ENCODE measurements around the gene SLC34A2.
"Not testable (repeated sequence)": the region's sequence is repeated elsewhere in the genome, so short reads cannot be mapped to it uniquely, and the experiment has no call there.

SLC34A2 gene, protein sequence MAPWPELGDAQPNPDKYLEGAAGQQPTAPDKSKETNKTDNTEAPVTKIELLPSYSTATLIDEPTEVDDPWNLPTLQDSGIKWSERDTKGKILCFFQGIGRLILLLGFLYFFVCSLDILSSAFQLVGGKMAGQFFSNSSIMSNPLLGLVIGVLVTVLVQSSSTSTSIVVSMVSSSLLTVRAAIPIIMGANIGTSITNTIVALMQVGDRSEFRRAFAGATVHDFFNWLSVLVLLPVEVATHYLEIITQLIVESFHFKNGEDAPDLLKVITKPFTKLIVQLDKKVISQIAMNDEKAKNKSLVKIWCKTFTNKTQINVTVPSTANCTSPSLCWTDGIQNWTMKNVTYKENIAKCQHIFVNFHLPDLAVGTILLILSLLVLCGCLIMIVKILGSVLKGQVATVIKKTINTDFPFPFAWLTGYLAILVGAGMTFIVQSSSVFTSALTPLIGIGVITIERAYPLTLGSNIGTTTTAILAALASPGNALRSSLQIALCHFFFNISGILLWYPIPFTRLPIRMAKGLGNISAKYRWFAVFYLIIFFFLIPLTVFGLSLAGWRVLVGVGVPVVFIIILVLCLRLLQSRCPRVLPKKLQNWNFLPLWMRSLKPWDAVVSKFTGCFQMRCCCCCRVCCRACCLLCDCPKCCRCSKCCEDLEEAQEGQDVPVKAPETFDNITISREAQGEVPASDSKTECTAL

DNA sequence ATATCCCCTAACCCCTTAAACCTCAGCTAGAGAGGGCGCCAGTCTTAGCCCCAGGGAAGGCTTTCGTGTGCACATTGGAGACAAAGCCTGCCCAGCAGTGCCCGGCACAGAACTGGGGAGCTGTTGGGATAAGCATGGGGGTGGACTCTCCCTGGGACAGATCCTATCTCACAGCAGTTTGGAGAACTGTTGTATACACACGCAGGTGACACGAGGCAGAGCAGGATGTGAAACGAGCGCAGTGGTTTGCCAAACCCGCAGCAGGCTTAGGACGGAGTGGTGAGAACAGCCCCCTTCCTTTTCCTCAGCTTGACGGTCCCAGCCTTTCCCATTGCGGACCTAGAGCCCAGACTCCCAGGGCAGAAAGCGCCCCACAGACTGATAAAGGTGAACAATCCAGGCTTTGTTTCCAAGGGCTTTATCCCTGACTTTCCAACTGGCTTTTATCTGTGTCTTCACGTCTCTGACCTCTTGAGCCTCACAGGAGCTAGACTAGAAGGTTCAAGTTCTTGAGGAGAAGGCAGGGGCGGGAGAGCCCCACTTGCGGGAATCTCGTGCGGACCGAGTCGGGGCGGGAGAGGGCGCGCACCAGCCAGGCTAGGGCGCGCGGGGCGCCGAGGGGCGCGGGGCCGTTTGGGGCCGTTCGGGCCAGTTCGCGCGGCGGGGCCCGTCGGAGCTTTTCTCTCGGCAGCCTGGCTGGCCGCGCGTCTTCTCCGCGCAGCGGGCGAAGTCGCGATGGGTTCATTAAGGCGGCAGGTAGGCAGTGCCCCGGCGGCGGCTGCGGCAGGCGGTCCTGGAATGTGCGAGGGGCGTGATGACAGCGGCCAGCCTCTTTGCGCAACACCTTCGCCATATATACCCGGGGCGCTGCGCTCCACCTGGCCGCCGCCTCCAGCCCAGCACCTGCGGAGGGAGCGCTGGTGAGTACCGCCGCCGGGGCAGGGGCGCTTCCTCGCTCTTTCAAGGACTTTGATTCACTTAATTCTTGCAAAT lies at the start of gene SLC34A2:
Gene SLC34A2 (plus strand): TSS at position 881 of the 993 bp plus-strand sequence. CDS start 6,650 bp downstream, outside the sequence.
- DNase-seq: no peak

DNA sequence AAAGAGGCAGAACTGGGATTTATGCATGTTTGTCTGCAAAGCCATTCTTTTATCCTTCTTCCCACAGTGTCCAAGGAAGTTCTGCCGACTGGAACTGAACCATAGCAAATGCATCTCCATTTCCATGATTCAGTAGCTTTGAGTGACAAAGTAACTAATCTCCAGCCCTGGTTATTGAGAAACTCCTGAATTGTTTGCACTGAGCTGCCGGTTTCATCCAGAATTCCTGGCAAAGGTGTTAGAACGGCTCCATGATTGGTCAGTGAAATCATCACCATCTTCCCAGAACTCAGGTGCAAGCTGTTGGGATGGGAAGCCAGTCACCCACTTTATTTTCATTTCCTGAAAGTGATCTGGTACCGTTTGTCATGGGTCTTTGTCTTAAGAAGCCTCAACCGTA lies 47.0 kb upstream of the SLC34A2 start:
- DNase-seq: no peak

DNA sequence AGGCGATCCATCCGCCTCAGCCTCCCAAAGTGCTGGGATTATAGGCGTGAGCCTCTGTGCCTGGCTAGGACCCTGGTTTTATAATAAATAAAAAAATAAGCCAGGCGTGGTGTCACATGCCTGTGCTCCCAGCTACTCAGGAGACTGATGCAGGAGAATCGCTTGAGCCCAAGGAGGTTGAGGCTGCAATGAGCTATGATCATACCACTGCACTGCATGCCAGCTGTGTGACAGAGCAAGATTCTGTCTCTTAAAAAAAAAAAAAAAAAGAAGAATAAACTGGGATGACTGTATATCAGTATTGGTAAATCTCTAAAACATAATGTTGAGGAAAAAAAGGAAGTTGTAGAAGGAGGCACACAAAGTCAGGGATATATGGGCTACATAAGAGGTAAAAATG lies 45.7 kb upstream of the SLC34A2 start:
- no peak for DNase-seq

DNA sequence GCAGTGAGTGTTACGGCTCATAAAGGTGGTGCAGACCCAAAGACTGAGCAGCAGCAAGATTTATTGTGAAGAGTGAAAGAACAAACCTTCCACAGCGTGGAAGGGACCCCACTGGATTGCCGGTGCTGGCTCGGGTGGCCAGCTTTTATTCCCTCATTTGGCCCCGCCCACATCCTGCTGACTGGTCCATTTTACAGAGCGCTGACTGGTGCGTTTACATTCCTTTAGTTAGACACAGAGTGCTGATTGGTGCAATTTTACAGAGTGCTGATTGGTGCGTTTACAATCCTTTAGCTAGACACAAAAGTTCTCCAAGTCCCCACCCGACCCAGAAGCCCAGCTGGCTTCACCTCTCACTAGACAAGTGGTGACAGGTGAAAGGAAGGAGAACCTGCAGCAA lies 42.0 kb upstream of the SLC34A2 start:
- DNase-seq: not testable (repeated sequence)

DNA sequence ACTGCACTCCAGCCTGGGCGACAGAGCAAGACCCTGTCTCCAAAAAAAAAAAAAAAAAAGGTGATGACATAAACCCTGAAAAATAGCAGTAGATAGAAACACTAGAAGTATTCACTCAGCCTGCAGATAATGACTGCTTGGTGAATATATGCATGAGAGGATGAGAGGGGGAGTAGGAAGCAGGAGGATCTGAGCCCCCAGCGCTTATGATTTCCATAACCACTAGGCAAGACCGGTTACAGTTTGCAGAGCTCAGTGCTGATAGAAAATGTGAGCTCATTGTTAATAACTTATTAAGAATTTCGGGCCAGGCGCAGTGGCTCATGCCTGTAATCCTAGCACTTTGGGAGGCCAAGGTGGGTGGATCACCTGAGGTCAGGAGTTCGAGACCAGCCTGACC lies 40.8 kb upstream of the SLC34A2 start:
- DNase-seq: no peak

DNA sequence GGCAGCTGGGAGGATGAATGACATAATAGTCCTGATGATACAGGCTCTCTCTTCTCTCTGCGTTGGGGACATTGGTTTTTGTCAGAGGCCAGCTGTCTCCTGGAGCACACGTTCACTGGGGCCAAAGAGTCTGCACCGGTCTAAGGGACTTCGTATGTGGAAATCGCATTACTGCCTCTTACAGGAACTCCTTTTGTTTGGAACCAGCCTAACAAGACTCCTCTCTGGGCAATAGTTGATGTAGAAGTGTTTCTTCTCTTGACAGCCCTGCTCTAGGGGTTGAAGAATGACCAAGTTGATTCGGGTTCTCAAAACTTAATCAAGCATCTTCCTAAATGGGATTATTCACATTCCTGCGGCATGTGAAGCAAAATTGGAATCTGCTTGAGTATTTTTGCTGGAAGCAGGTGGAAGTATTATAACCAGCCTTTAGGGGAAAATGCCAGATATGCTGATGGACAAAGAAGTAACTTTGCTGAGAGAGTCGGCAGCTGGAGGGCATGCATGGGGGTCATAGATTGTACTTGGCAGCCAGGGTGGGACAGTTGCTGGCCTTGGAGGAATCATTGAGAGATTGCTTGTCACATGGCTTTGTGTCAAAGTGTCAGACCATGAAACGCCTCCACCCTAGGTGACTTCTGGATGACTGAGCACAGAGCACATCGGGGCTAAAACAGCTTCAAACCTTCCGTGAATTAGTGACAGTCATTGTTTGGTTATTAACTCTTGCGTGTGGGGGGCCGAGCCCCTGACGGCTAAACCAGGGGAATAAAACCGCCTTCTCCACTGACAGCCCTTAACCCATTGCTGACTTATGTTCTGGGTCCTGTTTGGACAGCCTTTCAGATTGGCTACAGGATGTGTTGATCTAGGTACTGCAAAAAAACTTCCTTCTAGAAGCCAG lies 34.4 kb upstream of the SLC34A2 start:
- DNase-seq: no peak

DNA sequence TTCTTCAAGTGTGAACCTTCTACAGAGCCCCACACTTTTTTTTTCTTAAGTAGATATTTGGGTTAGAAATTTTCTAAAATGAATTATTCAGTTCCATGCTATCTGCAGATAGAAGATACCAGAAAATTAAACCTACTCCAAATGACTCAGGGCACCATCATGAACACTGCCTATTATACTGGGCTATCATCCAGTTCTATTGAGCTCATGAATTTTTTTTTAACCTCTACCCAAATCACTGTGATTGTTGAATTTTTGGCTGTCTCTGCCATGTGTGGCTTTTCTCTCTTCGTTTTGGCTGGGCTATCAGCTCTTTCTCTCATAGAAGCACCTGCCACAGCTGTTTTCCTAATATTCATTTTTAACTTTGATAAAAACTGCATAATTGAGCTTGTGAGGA lies 31.0 kb upstream of the SLC34A2 start:
- no peak for DNase-seq

DNA sequence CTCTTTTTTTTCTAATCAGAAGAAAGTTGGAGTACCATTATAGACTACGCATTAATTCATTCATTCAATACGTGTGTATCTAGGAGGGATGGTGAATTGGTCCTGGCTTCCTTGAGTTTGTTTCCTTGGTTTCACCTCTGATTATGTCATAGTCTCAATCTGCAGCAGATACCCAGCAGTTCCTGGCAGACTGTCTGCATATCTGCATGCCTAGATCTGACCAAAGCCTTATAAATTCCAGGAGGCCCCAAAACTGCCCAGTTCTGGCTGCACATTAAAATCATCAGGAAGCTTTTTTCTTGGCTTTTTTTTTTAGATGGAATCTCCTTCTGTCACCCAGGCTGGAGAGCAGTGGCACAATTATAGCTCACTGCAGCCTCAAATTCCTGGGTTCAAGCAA lies 27.2 kb upstream of the SLC34A2 start:
- no peak for DNase-seq

DNA sequence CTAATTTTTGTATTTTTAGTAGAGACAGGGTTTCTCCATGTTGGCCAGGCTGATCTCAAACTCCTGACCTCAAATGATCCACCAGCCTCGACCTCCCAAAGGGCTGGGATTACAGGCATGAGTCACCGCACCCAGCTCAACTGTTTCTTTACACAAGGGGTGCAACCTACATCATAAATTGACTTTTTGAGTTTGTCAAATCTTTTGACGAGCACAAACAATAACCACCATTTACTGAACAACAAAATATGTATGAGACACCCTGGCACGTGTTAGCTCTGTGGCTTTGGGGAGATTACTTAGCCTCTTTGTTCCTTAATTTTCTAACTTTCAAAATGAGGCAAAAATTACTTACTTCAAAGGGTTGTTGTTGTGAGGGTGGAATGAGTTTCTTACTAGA lies 23.5 kb upstream of the SLC34A2 start:
- no peak for DNase-seq

DNA sequence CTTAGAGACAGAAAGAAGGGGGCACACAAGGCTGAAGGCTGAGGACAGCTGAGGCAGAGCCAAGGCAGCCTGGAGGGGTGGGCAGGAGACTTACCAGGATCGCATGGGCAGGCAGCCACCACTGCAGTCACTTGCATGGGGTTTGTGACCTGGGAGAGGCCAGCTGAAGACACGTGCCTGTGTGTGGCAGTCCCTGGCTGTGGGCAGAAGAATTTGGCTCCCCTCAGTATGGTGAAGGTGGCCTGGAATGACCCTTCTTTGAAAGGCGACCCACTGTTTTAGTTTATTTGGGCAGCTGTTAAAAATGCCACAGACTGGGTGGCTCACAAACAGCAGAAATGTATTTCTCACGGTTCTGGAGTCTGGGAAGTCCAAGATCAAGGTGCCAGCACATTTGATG lies 22.1 kb upstream of the SLC34A2 start:
- no peak for DNase-seq

DNA sequence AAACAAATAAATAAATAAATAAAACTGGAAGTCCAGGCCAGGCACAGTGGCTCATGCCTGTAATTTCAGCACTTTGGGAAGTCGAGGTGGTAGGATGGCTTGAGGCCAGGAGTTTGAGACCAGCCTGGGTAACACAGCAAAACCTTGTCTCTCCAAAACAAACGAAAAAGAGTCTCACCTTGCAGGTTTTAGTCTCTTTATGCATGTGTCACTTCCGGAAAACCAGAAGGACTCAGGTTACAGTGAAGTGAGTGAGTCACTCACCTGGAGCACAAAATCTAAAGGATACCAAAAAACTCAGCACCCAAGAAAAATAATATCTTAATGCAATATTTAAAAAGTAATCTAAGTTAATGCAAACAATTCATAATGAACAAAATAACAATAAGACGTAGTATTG lies 20.1 kb upstream of the SLC34A2 start:
- DNase-seq: no peak

DNA sequence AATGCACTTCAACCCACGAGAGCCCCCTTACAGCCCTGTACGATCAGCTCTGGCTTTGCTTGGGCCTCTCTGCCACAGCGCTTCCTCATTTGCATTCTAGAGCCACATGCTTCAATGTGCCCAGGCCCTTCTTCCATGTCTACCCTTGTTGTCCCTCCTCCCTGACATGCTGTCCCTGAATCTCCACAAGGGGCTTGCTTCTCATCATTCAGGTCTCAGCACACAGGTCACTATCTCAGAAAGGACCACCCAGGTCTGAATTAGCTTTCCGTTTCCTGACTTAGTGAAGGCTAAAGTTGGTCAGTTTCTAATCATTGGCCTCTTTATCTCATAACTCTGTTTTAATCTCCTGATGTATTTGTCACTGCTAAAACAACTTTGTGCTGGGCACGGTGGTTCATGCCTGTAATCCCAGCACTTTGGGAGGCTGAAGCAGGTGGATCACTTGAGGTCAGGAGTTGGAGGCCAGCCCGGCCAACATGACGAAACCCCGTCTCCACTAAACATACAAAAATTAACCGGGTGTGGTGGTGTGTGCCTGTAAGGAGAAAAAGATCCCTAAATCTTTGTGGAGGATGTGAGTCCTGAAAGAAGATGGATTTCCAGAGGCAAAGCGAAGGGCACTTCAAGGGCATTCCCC lies 17.9 kb upstream of the SLC34A2 start:
- no peak for DNase-seq

DNA sequence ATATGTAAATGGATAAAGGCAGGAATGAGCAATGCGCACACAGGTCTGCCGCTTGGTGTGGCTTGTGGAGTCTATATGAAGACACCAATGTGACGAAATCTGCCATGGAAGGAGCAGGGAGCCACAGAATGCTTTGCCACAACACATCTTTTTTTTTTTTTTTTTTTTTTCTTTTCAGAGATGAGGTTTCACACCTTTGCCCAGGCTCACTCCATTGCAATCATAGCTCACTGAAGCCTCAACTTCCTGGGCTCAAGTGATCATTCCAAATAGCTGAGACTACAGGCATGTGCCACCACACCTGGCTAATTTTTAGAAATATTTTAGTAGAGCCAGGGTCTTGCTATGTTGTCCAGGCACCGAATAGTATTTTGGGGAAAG lies 17.4 kb upstream of the SLC34A2 start:
- DNase-seq: no peak

DNA sequence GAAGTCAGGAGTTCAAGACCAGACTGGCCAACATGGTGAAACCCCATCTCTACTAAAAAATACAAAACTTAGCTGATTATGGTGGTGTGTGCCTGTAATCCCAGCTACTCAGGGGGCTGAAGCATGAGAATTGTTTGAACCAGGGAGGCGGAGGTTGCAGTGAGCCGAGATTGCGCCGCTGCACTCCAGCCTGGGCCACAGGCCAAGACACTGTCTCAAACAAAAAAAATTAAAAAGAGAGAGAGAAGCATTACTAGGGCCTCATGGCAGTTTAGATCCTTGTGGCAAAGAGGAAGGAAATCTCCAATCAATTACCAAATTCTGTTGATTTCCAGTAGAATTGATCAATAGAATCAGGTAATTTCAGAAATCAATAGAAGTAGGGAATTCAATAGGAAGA lies 16.8 kb upstream of the SLC34A2 start:
- DNase-seq: no peak

DNA sequence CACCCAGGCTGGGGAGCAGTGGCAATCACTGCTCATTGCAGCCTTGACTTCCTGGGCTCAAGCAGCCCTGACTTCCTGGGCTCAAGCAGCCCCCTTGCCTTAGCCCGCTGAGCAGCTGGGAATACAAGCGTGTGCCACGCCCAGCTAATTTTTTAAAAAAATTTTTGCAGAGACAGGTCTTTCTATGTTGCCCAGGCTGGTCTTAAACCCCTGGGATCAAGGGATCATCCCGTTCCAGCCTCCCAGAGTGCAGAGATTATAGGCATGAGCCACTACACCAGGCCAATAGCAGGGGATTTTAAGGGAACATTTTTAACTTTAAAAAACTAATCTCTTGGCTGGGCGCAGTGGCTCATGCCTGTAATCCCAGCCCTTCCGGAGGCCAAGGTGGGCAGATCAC lies 5.3 kb upstream of the SLC34A2 start:
- peak; percentile 17 for DNase-seq

DNA sequence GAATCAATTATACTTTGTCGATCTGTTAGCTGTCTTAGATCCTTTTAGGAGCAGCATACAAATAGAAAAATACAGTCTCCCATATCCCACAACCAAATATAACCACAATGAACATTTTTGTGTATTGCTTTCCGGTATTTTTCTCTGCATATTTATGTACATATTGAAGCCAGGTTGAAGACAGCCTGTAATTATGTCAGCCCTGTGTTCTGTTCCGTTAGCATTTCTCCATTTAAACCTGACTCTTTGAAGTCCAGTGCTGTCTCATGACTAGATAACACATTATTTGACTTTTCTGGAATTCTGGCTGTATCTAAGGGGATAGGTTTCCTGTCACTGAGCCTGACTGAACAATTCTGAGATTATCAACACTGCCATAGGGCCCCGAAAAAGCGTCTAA lies 4.0 kb upstream of the SLC34A2 start:
- no peak for DNase-seq

DNA sequence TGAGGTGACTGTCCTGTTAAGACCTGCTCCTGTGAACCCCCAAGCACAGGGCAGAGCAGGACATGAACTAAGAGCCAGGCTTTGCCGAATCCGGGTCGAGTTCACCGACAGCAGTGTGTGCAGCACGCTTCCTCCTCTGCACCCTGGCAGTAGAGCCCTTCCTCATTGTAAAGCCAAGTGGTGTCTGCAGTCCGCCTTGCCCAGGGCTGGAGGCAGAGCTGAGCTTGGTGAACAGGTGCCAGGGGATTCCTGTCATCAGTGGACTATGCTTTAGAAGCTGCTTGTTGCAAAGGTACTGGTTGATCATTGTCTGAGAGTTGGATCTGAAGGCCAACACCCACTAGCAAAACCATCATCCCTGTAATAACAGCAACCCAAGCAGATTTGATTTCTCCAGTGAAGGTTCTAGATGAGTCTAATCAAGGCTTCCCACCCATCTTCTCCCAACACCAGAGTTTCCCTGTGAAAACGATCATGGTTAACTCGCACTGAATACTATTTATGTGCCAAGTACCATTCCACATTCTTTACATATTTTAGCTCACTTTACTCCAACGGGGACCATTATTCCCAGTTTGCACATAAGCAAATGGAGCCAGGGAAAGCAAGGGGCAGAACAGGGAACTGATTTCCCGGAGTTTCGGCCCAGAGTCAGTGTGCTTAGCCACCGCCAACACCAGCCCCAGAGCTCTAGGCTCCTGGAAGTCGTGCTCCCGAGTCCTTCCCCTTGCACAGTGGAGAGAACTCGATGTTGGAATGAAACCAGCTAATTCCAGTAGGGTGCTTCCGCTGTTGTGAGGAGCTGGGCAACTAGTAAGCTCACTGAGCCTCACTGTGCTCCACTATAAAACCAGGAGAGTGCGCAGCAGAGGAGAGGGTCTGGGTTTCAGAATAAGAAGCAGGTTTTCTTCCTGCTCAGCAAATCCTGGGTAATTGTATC lies 1.4 kb upstream of the SLC34A2 start:
- no peak for DNase-seq

DNA sequence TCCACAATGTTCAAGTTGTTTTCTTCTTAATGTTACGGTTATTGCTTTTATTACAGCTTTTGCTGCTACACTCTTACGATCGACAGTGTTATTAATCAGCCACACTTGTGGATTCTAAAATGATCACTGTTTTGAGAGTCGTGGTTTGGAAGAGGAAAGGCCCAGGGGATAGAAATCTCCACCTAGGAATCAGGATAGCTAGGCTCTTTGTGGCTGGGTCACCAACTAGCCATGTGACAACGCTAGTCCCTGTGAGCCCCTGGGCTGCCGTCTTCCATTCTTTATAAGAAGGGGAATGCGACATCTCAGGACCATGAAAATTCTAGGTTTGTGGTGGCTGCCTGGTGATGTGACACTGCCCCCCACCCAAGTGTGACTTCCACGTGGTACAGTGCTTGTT lies 380 bp downstream of the SLC34A2 start:
- DNase-seq: no peak

DNA sequence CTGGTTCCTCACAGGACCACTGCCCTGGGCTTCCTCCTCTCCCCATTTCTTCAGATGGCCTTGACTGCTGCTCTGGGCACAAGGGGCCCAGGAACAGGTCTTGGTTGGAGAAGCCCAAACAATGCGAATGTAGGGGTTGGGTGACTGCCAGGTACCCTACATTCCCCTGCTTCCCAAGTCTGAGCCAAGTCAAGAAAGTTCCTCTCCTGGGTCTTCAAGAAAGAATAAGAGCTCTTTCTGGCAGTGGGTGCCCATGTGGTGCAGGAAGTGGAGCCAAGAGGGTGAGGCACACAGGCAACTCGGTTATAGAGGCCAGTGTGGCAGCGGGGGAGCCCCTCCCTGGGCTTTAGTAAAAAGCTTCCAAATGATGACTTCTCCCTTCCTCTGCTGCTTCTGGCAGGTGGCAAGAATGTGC lies 2.7 kb downstream of the SLC34A2 start:
- no peak for DNase-seq

DNA sequence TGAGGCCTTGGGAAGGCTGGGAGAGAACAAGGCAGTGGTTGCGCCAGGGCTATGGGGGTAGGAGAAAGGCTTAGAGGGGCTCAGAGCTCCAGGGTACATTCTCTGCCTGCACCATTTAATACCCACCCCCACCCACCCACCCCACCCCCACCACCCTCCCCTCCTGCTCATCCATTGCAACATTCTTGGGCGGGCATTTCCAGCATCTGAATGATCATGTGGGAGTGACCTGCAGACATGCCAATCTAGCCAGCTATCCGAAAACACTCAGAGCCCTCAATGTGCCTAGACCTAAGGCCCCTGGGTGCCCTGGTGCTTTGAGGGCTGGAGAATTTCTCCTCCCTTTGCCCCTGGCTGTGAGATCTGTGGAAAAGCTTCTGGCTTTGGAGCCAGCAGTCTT lies 3.1 kb downstream of the SLC34A2 start:
- DNase-seq: no peak

DNA sequence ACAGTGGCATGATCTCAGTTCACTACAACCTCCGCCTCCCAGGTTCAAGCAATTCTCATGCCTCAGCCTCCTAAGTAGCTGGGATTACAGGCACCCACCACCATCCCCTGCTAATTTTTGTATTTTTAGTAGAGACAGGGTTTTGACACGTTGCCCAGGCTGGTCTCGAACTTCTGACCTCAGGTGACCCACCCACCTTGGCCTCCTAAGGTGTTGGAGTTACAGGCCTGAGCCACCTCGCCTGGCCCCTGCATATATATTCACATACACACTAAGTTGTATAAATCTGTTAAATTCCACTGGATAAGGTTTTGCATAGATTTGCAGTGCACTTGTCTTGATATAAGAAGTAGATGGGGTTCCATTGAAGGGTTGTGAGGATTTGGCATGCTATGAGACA lies 5.8 kb downstream of the SLC34A2 start:
- not testable (repeated sequence) for DNase-seq
